HL-60 (cell line): ENCODE measurements around the gene PPM1F.

Source experiments
- POLR2AphosphoS5 ChIP-seq: IDR thresholded peaks from 2 replicates; pipeline ENCODE4 v1.6.1; 2012; ENCODE audit warnings: low read depth
- TF ChIP-seq, protein P1 (sequence below): IDR thresholded peaks from one replicate; pipeline ENCODE4 v1.5.1; 2011; ENCODE audit warnings: low read length, control low read depth, inconsistent platforms; ENCODE audit not compliant: insufficient read depth

DNA sequence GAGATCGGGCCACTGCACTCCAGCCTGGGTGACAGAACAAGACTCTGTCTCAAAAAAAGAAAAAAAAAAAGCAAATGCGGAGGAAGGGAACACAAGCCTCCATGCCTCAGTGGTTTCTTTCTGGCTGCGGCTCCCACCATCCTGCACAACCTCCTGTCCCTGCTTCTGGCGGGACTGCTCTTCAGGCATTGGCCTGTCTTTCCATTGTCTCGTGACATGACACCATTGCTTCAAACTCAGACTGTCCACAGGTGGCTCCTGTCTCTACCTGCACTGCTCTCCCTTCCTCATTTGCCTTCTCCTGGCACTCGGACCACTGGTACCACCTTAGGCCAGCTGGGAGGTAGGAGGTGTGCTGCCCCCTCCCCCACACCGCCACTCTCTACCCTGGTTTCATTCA lies 10.6 kb upstream of the PPM1F start:
- TF ChIP-seq, protein P1, sequence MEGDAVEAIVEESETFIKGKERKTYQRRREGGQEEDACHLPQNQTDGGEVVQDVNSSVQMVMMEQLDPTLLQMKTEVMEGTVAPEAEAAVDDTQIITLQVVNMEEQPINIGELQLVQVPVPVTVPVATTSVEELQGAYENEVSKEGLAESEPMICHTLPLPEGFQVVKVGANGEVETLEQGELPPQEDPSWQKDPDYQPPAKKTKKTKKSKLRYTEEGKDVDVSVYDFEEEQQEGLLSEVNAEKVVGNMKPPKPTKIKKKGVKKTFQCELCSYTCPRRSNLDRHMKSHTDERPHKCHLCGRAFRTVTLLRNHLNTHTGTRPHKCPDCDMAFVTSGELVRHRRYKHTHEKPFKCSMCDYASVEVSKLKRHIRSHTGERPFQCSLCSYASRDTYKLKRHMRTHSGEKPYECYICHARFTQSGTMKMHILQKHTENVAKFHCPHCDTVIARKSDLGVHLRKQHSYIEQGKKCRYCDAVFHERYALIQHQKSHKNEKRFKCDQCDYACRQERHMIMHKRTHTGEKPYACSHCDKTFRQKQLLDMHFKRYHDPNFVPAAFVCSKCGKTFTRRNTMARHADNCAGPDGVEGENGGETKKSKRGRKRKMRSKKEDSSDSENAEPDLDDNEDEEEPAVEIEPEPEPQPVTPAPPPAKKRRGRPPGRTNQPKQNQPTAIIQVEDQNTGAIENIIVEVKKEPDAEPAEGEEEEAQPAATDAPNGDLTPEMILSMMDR, result no peak
- TF ChIP-seq POLR2AphosphoS5, result no peak
